GM10248 (cell line): ENCODE data around the gene HDAC9.

Source experiments
- CTCF ChIA-PET: fragments of 300-600 bp; sonication (Branson Sonifier 250); formaldehyde crosslinking; extraction: SDS; loops from one replicate; lab custom pipeline; 2021; ENCODE audit warnings: antibody characterized with exemption; lab: Yijun Ruan, JAX
- POLR2A ChIA-PET: fragments of 350-650 bp; sonication (Branson Sonifier 250); formaldehyde crosslinking; extraction: SDS; loops from one replicate; lab custom pipeline; 2020; ENCODE audit warnings: antibody characterized with exemption; lab: Yijun Ruan, JAX
- DNase-seq: peaks from one replicate; pipeline ENCODE4 v3.0.0; 2012; ENCODE audit errors: extremely low spot score
- TF ChIP-seq, protein P1 (sequence below): IDR thresholded peaks from 2 replicates; pipeline ENCODE4 v1.5.1; 2012; ENCODE audit warnings: mild to moderate bottlenecking, low read depth; ENCODE audit errors: extremely low read depth, missing control alignments, control extremely low read depth

Gene HDAC9

DNA sequence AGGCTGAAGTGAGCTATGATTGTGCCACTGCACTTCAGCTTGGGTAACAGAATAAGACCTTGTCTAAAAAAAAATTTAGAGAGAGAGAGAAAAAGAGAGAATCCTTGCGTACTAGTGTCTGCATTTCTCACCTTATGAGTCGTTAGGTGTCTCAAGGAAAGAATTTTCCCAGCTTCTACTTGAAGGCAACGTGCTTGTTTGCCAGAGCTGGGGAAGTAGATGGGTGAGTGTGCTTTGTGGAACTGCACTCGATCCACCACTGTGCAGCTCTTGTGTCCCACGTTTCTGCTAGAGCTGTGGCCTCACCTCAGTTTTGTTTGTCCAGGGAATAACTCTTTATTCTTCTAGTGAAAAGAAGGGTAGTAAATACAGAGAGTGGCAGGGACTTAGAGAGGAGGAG is 38.9 kb downstream of the HDAC9 start:
- no peak for DNase-seq
- TF ChIP-seq, protein P1, sequence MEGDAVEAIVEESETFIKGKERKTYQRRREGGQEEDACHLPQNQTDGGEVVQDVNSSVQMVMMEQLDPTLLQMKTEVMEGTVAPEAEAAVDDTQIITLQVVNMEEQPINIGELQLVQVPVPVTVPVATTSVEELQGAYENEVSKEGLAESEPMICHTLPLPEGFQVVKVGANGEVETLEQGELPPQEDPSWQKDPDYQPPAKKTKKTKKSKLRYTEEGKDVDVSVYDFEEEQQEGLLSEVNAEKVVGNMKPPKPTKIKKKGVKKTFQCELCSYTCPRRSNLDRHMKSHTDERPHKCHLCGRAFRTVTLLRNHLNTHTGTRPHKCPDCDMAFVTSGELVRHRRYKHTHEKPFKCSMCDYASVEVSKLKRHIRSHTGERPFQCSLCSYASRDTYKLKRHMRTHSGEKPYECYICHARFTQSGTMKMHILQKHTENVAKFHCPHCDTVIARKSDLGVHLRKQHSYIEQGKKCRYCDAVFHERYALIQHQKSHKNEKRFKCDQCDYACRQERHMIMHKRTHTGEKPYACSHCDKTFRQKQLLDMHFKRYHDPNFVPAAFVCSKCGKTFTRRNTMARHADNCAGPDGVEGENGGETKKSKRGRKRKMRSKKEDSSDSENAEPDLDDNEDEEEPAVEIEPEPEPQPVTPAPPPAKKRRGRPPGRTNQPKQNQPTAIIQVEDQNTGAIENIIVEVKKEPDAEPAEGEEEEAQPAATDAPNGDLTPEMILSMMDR, result no peak
- CTCF ChIA-PET, result interaction anchor here (1.0 to 2.0 kb wide), 4 partner anchors 8 to 39 kb away, joined by 3 to 6 read pairs (median 4); partner anchors contain the start of gene HDAC9
- POLR2A ChIA-PET, result no interaction called here

DNA sequence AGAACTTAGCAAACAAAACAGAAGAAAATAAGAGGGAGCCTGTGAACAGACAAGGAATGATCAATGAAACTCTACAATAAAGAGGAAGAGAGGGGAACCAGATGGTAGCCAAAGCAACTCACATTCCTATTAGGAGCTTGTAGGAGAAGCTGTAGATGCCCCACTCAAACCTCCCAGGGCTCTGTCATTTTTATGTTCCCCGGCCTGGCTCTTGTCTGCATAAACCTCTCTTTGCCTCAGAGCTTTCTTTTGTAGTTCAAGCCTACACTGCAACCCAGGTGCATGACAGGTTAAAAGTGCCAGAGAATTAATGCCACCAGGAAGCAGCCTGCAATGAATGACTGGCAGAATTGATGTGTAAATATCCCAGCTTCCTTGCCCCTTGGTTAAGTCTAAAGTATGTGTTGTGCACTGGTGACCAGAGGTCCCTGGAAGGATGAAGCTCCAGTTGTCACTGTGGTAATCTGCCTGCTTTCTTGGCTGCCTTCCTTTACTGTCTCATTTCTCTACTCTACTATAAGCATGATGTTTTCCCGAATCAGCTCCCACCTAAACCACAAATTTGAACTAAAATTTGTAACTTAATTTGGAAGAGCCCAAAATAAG is 40.4 kb downstream of the HDAC9 start:
- POLR2A ChIA-PET, result no interaction called here
- no peak for DNase-seq
- CTCF ChIA-PET, result interaction anchor here (0.6 to 3.3 kb wide), 14 partner anchors 9 to 130 kb away, joined by 3 to 22 read pairs (median 4); no protein-coding TSS in a partner anchor

DNA sequence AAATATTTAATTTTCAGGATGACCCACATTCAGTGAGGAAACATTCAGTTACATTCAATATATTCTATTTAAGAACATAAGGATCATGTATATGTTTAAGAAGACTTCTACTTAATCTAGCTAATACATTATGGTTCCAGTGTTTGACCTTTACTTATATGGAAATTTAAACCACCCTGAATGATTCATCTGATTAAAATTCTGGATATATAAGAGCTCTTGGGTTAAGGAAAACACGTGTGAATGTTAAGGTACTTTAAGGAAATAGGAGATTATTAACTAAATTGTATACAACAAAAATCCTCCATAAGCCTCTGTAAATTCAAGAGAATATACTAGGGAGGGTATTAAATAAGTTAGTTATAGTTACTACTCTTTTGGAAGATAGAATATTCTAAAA is 40.9 kb downstream of the HDAC9 start:
- CTCF ChIA-PET, result interaction anchor here (0.7 to 3.3 kb wide), 12 partner anchors 8 to 54 kb away, joined by 3 to 22 read pairs (median 6); no protein-coding TSS in a partner anchor
- POLR2A ChIA-PET, result no interaction called here
- TF ChIP-seq, protein P1, result no peak
- DNase-seq, result no peak

More for the DNA sequence above, 40.4 kb downstream of the HDAC9 start:
- TF ChIP-seq, protein P1, result no peak

DNA sequence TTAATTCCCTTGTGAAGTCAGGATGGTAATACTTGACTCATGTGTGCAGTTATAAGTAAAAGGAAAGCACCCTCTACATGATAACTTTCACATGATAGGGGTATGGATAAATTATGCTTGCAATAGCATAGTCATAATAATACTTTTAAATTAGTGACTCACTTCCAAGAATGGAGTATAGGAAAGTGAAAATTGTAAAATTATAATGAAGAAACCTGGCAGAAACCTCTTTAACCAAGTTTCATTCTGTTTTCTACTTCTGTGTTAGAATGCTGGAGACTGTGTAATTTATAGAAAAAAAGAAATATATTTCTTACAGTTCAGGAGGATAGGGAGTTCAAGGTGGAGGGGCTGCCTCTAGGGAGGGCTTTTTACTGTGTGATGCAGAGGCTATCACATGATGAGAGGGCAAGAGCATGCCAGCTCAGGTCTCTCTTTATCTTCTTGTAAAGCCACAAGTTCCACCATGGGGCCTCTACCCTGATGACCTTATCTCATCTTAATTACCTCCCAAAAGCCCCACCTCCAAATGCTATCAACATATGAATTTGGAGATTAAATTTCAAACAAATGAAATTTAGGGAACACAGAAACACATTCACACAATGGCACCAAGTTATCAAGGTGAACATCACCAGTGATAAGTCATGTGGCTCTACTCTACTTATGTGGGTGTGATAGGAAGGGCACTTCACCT is 43.2 kb downstream of the HDAC9 start:
- POLR2A ChIA-PET, result no interaction called here
- CTCF ChIA-PET, result interaction anchor here (1.0 to 3.3 kb wide), 7 partner anchors 8 to 128 kb away, joined by 3 to 22 read pairs (median 4); no protein-coding TSS in a partner anchor
- TF ChIP-seq, protein P1, result no peak
- no peak for DNase-seq

DNA sequence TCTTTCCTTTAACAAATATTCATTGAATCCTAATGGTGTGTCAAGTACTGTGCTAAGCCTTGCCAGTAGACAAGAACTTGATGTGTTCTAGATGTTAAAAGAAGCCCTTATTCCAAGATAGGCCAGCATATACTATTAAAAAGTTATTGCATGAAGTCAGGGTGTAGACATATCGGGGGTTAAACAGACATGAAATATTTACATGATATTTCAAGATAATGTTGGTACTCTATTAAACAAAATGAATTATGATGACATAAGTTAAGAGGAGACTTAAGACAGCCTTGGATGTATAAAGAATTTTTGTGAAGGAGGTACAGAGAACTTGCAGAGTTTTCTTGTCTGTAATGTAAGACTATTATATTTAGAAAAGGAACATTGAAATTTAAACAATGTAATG is 44.8 kb downstream of the HDAC9 start:
- no peak for DNase-seq
- POLR2A ChIA-PET, result no interaction called here
- TF ChIP-seq, protein P1, result no peak
- CTCF ChIA-PET, result no interaction called here

DNA sequence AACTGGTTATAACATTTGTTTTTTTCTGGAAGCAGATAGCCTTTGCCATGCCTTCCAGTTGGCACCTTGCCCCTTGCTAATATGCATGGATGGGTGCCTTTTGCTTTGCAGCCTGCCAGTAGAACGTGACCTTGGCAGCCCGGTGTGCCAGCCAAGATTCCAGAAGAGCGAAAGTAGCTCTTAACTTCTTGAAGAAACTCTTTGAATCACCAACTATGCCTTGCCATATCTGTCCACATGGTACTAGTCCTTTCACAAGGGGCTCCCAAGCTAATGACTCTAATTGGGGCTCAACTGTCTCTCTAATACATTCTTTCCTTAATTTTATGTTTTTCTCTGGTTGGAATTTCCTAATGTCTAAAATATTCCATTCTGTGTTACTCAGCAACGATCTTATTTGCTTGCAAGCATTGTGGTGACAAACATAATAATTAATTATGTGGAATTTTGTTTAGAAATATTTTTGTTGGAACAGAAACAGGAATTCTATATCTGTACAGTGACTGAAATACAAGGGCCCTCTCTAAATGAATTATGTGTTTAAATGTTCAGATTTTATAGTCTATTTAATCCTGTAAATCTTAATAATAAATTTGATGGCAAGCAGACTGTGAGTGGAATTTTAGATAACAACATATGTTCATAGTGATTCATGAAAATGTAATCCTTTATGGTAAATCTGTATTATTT is 45.8 kb downstream of the HDAC9 start:
- TF ChIP-seq, protein P1, result no peak
- ChIA-PET POLR2A (no interaction called here), CTCF (interaction anchor here (1.6 kb wide), 1 partner anchor 7 kb away, joined by 6 read pairs; no protein-coding TSS in a partner anchor)
- no peak for DNase-seq
